DND-41 (cell line): ENCODE results near the gene TXNIP.

ENCODE experiments used
- ATAC-seq: fragments of 200-7000 bp; cut with Tn5 transposase; 3 replicates; pipeline ENCODE4 v1.9.1; 2021; ENCODE audit warnings: low read depth; ENCODE audit not compliant: insufficient read depth
- DNase-seq: peaks from one replicate; pipeline ENCODE4 v3.0.0-alpha.2; 2020
- H2AFZ ChIP-seq: 2 replicates; pipeline ENCODE4 v1.6.0; 2012; ENCODE audit warnings: low read depth, low read length
- H3K27ac ChIP-seq: 2 replicates; pipeline ENCODE4 v1.5.1; 2012; ENCODE audit warnings: low read length, inconsistent platforms
- H3K27me3 ChIP-seq: fragments of 200-600 bp; sonication (generic); 2 replicates; pipeline ENCODE4 v1.6.0; 2012; ENCODE audit warnings: low read length, mild to moderate bottlenecking, inconsistent platforms; ENCODE audit not compliant: insufficient read depth, poor library complexity
- H3K36me3 ChIP-seq: 2 replicates; pipeline ENCODE4 v1.5.1; 2012; ENCODE audit warnings: low read length, inconsistent platforms; ENCODE audit not compliant: insufficient read depth
- H3K4me1 ChIP-seq: 2 replicates; pipeline ENCODE4 v1.5.1; 2012; ENCODE audit warnings: mild to moderate bottlenecking, low read length; ENCODE audit not compliant: insufficient read depth
- H3K4me2 ChIP-seq: 2 replicates; pipeline ENCODE4 v1.6.0; 2012; ENCODE audit warnings: mild to moderate bottlenecking, moderate library complexity, low read length, inconsistent platforms; ENCODE audit not compliant: insufficient read depth
- H3K4me3 ChIP-seq, 2 experiments: fragments of 200-600 bp in 1 of 2; shearing (Covaris generic) in 1 of 2; 2 replicates each; pipeline ENCODE4 v1.5.1; 2012 to 2016; ENCODE audit warnings: inconsistent platforms in 2 of 2, low read length in 2 of 2, mild to moderate bottlenecking in 2 of 2, low read depth in 1 of 2, moderate library complexity in 1 of 2
- H3K79me2 ChIP-seq: 2 replicates; pipeline ENCODE4 v1.6.0; 2012; ENCODE audit warnings: low read length, inconsistent platforms; ENCODE audit not compliant: insufficient read depth
- H3K9ac ChIP-seq: 2 replicates; pipeline ENCODE4 v1.6.0; 2012; ENCODE audit warnings: low read depth, mild to moderate bottlenecking, inconsistent platforms, low read length, moderate library complexity
- H3K9me3 ChIP-seq: 2 replicates; pipeline ENCODE4 v1.5.1; 2012; ENCODE audit warnings: low read length, moderate library complexity, mild to moderate bottlenecking, inconsistent platforms; ENCODE audit not compliant: insufficient read depth, severe bottlenecking
- H4K20me1 ChIP-seq: 2 replicates; pipeline ENCODE4 v1.6.0; 2012; ENCODE audit warnings: low read length; ENCODE audit not compliant: insufficient read depth
- EZH2 ChIP-seq: IDR thresholded peaks from 3 replicates; pipeline ENCODE4 v1.6.1; 2012; ENCODE audit warnings: borderline replicate concordance, low read depth, mild to moderate bottlenecking, moderate library complexity, low read length, inconsistent platforms; ENCODE audit not compliant: severe bottlenecking
- TF ChIP-seq, protein P1 (sequence below): IDR thresholded peaks from 2 replicates; pipeline ENCODE4 v1.5.1; 2012; ENCODE audit warnings: borderline replicate concordance, low read length, moderate library complexity, mild to moderate bottlenecking; ENCODE audit not compliant: poor library complexity, severe bottlenecking; ENCODE audit errors: extremely low read depth

TXNIP gene

DNA sequence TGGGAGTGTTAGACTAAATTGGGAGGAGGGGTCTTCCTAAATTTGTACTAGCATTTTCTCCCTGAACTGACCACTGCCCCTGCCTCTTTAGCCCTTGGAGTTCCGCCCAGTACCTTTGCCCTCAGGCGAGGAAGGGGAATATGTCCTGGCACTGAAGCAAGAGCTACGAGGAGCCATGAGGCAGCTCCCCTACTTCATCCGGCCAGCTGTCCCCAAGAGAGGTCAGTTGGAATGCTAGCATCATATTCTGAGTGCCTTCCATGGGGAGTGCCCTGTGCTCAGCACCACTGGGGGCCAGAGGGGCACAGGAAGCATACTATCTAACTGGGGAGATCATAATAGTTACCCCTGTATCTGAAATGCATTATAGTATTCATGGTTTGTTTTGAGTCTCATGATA is 21.2 kb downstream of the TXNIP start:
- DNase-seq (no peak), ATAC-seq (no peak)
- no peak overlapping the region for H3K4me2 ChIP-seq
- H3K79me2 ChIP-seq: 0 out of 2 replicates have a peak, but pooled peaks cover 2% of the 10 kb centered on the region
- H3K9ac ChIP-seq: no peak overlapping the region
- H4K20me1 ChIP-seq: no peaks in the 10 kb centered on the region
- no peaks in the 10 kb centered on the region for H3K27me3 ChIP-seq
- H2AFZ ChIP-seq: no peak overlapping the region
- H3K36me3 ChIP-seq: peaks cover 7% of the 10 kb centered on the region; the same call in 1 of the 2 replicates
- H3K4me1 ChIP-seq: peaks cover 34% of the 10 kb centered on the region
- H3K9me3 ChIP-seq: no peaks in the 10 kb centered on the region
- no peak overlapping the region for H3K27ac ChIP-seq
- TF ChIP-seq, protein P1, sequence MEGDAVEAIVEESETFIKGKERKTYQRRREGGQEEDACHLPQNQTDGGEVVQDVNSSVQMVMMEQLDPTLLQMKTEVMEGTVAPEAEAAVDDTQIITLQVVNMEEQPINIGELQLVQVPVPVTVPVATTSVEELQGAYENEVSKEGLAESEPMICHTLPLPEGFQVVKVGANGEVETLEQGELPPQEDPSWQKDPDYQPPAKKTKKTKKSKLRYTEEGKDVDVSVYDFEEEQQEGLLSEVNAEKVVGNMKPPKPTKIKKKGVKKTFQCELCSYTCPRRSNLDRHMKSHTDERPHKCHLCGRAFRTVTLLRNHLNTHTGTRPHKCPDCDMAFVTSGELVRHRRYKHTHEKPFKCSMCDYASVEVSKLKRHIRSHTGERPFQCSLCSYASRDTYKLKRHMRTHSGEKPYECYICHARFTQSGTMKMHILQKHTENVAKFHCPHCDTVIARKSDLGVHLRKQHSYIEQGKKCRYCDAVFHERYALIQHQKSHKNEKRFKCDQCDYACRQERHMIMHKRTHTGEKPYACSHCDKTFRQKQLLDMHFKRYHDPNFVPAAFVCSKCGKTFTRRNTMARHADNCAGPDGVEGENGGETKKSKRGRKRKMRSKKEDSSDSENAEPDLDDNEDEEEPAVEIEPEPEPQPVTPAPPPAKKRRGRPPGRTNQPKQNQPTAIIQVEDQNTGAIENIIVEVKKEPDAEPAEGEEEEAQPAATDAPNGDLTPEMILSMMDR: no peak
- no peak for TF ChIP-seq EZH2
- no peak overlapping the region for H3K4me3 ChIP-seq

DNA sequence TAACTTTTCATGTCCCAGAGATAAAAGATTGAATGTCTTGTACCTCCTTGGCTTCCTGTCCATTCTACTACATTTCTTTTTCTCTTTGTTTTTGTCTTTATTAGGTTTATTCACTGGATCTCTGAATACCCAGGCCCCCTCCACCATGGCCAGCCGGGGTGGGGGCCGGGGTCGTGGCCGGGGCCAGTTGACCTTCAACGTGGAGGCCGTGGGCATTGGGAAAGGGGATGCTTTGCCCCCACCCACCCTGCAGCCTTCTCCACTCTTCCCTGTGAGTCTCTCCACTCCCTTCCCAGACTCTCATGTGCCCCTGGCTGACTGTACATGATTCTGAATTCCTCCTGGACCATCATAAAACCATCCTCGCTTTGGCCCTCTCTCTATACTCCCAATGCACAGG is 21.7 kb downstream of the TXNIP start:
- Histone ChIP-seq H3K4me2 (no peak overlapping the region), H3K9ac (no peak overlapping the region), H4K20me1 (no peaks in the 10 kb centered on the region), H3K4me1 (peaks cover 29% of the 10 kb centered on the region), H3K27me3 (no peaks in the 10 kb centered on the region), H3K36me3 (peaks cover 7% of the 10 kb centered on the region; the same call in 1 of the 2 replicates), H3K4me3 (no peak overlapping the region), H2AFZ (no peak overlapping the region), H3K79me2 (0 out of 2 replicates have a peak, but pooled peaks cover 2% of the 10 kb centered on the region), H3K27ac (no peak overlapping the region), H3K9me3 (no peaks in the 10 kb centered on the region)
- DNase-seq: no peak
- TF ChIP-seq, protein P1: no peak
- TF ChIP-seq EZH2: no peak
- no peak for ATAC-seq

DNA sequence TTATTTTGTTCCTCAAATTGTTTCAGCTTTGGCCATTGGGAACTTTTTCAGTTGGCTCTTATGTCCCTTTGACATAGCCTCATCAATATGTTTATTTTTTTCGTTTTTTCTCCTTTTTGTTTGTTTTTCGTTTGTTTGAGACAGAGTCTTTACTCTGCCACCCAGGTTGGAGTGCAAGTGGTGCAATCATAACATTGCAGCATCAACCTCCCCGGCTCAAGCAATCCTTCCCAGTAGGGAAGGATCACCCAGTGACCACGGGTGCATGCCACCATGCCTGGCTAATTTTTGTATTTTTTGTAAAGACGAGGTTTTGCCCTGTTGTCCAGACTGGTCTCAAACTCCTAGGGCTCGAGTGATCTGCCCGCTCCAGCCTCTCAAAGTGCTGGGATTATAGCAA is 23.8 kb downstream of the TXNIP start:
- no peak overlapping the region for H3K4me3 ChIP-seq
- H3K79me2 ChIP-seq: 0 out of 2 replicates have a peak, but pooled peaks cover 2% of the 10 kb centered on the region
- no peaks in the 10 kb centered on the region for H3K36me3 ChIP-seq
- no peak overlapping the region for H3K4me2 ChIP-seq
- H3K9me3 ChIP-seq: no peaks in the 10 kb centered on the region
- H2AFZ ChIP-seq: no peak overlapping the region
- H4K20me1 ChIP-seq: no peaks in the 10 kb centered on the region
- no peak overlapping the region for H3K27ac ChIP-seq
- H3K27me3 ChIP-seq: no peaks in the 10 kb centered on the region
- H3K9ac ChIP-seq: no peak overlapping the region
- TF ChIP-seq EZH2: no peak
- TF ChIP-seq, protein P1: no peak
- H3K4me1 ChIP-seq: peaks cover 7% of the 10 kb centered on the region
- ATAC-seq (no peak), DNase-seq (no peak)

DNA sequence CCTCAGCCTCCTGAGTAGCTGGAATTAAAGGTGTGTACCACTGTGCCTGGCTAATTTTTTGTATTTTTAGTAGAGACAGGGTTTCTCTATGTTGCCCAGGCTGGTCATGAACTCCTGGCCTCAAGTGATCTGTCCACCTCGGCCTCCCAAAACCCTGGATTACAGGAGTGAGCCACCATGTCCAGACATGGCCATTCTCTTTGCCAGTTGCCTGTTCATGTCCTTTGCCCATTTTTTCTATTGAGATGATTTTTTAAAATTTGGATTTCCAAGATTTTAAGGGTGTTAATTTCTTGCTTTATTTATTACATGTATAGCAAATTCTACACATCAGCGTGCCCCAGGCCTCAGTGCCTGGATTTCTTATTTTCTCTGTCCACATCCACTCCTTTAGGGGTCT is 29.1 kb downstream of the TXNIP start:
- H3K4me2 ChIP-seq: no peak overlapping the region
- no peaks in the 10 kb centered on the region for H3K9me3 ChIP-seq
- no peak overlapping the region for H3K9ac ChIP-seq
- no peak for ATAC-seq
- TF ChIP-seq, protein P1: no peak
- TF ChIP-seq EZH2: no peak
- H3K27me3 ChIP-seq: peaks cover 12% of the 10 kb centered on the region
- H3K4me3 ChIP-seq: no peak overlapping the region
- H3K36me3 ChIP-seq: no peaks in the 10 kb centered on the region
- no peak for DNase-seq
- H3K79me2 ChIP-seq: 0 out of 2 replicates have a peak, but pooled peaks cover 5% of the 10 kb centered on the region
- no peaks in the 10 kb centered on the region for H4K20me1 ChIP-seq
- H3K27ac ChIP-seq: no peak overlapping the region
- peaks cover 30% of the 10 kb centered on the region for H3K4me1 ChIP-seq
- H2AFZ ChIP-seq: no peak overlapping the region
